Measurements from ENCODE around the gene SCAF8.

The SCAF8 gene

DNA sequence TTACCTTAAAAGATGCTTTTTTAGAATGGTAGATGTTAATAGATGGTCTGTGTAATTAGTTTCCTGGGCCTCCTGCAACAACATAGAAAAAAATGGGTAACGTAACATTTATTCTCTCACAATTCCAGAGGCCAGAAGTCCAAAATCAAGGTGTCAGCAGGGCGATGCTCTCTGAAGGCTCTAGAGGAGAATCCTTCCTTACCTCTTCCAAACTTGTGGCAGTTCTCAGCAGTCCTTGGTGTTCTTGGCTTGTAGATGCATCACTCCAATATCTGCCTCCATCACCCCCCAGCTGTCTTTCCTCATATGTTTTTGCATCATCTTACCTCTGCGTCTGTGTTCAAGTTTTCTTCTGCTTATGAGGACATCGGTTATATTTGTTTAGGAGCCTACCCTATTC lies 107.9 kb downstream of the SCAF8 start:
- H3K27me3 ChIP-seq (ENCODE audit: insufficient read depth, low read length) = no peaks in the 10 kb centered on the region
- H3K4me1 ChIP-seq (ENCODE audit: insufficient read depth, low read length) = peaks cover 6% of the 10 kb centered on the region
- no peak overlapping the region for H2AFZ ChIP-seq (ENCODE audit: low read depth, low read length)
- H3K4me3 ChIP-seq (ENCODE audit: low read length) = no peak overlapping the region
- no peaks in the 10 kb centered on the region for H3K9me3 ChIP-seq (ENCODE audit: low read length)
- peaks cover 7% of the 10 kb centered on the region for H3K36me3 ChIP-seq (ENCODE audit: insufficient read depth, low read length)

GRCh38 chr6:154842833-154843232 lies 109.6 kb downstream of the SCAF8 start:
- Histone ChIP-seq H3K4me1 (ENCODE audit: insufficient read depth, low read length) (peaks cover 6% of the 10 kb centered on the region), H2AFZ (ENCODE audit: low read depth, low read length) (no peak overlapping the region), H3K9me3 (ENCODE audit: low read length) (no peaks in the 10 kb centered on the region), H3K36me3 (ENCODE audit: insufficient read depth, low read length) (peaks cover 7% of the 10 kb centered on the region), H3K4me3 (ENCODE audit: low read length) (no peak overlapping the region), H3K27me3 (ENCODE audit: insufficient read depth, low read length) (no peaks in the 10 kb centered on the region)

DNA sequence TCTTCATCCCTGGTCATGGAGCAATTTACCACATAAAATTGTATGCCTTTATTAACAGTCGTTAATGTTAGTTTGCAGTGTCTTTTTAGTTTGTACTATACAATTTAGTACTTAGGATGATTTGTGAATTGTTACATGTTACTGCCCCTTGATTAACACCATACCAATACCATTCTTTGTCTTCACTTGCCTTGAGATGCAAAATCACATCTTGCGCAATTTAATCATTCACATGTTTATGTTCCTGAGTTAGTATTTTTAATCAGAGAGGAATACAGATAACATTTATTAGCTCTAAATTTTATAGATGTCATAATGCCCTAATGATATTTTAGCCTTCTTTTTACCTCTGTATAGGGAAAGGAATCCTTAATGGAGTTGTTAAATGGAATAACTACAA lies 114.1 kb downstream of the SCAF8 start:
- no peak overlapping the region for H2AFZ ChIP-seq (ENCODE audit: low read depth, low read length)
- no peaks in the 10 kb centered on the region for H3K27me3 ChIP-seq (ENCODE audit: insufficient read depth, low read length)
- no peaks in the 10 kb centered on the region for H3K9me3 ChIP-seq (ENCODE audit: low read length)
- H3K4me3 ChIP-seq (ENCODE audit: low read length) = no peak overlapping the region
- H3K36me3 ChIP-seq (ENCODE audit: insufficient read depth, low read length) = no peaks in the 10 kb centered on the region
- H3K4me1 ChIP-seq (ENCODE audit: insufficient read depth, low read length) = no peaks in the 10 kb centered on the region

- no peaks in the 10 kb centered on the region for H3K9me3 ChIP-seq (ENCODE audit: low read length)
- no peak overlapping the region for H2AFZ ChIP-seq (ENCODE audit: low read depth, low read length)
These were observed 115.4 kb downstream of the SCAF8 start for GRCh38 chr6:154848580-154848979.

DNA sequence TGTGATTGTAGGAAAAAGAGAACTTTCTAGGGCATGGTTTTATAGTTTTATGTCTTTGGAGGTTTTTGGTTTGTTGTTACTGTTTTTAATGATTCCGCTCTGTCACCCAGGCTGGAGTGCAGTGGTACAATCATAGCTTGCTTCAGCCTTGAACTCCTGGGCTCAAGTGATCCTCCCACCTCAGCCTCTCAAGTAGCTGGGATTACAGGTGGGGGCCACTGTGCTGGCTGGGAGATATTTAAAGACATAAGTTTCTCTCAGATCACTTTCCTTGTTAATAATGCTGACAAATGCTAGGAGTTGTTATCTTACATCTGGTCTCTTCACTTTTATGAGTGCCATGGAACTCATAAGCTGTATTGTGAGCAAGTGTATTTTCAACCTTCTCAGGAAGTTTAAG lies 116.3 kb downstream of the SCAF8 start:
- H2AFZ ChIP-seq (ENCODE audit: low read depth, low read length) = no peak overlapping the region
- H3K9me3 ChIP-seq (ENCODE audit: low read length) = no peaks in the 10 kb centered on the region
- no peaks in the 10 kb centered on the region for H3K4me1 ChIP-seq (ENCODE audit: insufficient read depth, low read length)
- H3K4me3 ChIP-seq (ENCODE audit: low read length) = no peak overlapping the region
- H3K27me3 ChIP-seq (ENCODE audit: insufficient read depth, low read length) = no peaks in the 10 kb centered on the region
- peaks cover 2% of the 10 kb centered on the region for H3K36me3 ChIP-seq (ENCODE audit: insufficient read depth, low read length)

More at GRCh38 chr6:154848580-154848979, 115.4 kb downstream of the SCAF8 start:
- H3K36me3 ChIP-seq (ENCODE audit: insufficient read depth, low read length) = peaks cover 2% of the 10 kb centered on the region
- no peak overlapping the region for H3K4me3 ChIP-seq (ENCODE audit: low read length)
- no peaks in the 10 kb centered on the region for H3K27me3 ChIP-seq (ENCODE audit: insufficient read depth, low read length)
- no peaks in the 10 kb centered on the region for H3K4me1 ChIP-seq (ENCODE audit: insufficient read depth, low read length)

- Histone ChIP-seq H3K4me3 (ENCODE audit: low read length) (no peak overlapping the region), H3K27me3 (ENCODE audit: insufficient read depth, low read length) (no peaks in the 10 kb centered on the region), H3K9me3 (ENCODE audit: low read length) (peaks cover 3% of the 10 kb centered on the region), H3K36me3 (ENCODE audit: insufficient read depth, low read length) (peaks cover 5% of the 10 kb centered on the region), H3K4me1 (ENCODE audit: insufficient read depth, low read length) (no peaks in the 10 kb centered on the region), H2AFZ (ENCODE audit: low read depth, low read length) (no peak overlapping the region)
These were observed 119.5 kb downstream of the SCAF8 start for GRCh38 chr6:154852687-154853086.

GRCh38 chr6:154857529-154857928 lies 124.3 kb downstream of the SCAF8 start:
- peaks cover 3% of the 10 kb centered on the region for H3K9me3 ChIP-seq (ENCODE audit: low read length)
- no peak overlapping the region for H2AFZ ChIP-seq (ENCODE audit: low read depth, low read length)
- no peak overlapping the region for H3K4me3 ChIP-seq (ENCODE audit: low read length)
- H3K27me3 ChIP-seq (ENCODE audit: insufficient read depth, low read length) = no peaks in the 10 kb centered on the region
- H3K4me1 ChIP-seq (ENCODE audit: insufficient read depth, low read length) = peaks cover 2% of the 10 kb centered on the region
- peaks cover 5% of the 10 kb centered on the region for H3K36me3 ChIP-seq (ENCODE audit: insufficient read depth, low read length)

DNA sequence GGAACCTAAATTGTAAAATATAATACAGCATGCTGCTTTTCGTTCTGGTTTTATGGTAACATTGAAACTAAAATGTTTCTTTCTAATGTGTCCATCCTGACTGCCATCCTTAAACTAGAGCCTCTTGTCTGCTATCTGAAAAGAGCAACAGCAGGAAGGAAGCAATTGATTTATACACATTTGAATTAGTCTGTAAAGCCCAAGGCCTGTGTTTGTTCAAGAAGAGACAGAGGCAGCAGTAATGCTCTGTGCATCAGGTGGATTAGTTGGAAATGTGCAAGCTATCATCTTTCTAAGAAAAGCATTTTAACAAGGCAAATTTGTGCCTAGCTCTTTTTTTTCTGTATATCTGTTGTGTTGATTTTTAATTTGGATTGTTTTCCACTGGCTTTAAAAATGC lies 128.6 kb downstream of the SCAF8 start:
- Histone ChIP-seq H3K27me3 (ENCODE audit: insufficient read depth, low read length) (no peaks in the 10 kb centered on the region), H3K4me3 (ENCODE audit: low read length) (no peak overlapping the region), H3K36me3 (ENCODE audit: insufficient read depth, low read length) (no peaks in the 10 kb centered on the region), H3K9me3 (ENCODE audit: low read length) (peaks cover 3% of the 10 kb centered on the region), H3K4me1 (ENCODE audit: insufficient read depth, low read length) (peaks cover 12% of the 10 kb centered on the region), H2AFZ (ENCODE audit: low read depth, low read length) (no peak overlapping the region)

DNA sequence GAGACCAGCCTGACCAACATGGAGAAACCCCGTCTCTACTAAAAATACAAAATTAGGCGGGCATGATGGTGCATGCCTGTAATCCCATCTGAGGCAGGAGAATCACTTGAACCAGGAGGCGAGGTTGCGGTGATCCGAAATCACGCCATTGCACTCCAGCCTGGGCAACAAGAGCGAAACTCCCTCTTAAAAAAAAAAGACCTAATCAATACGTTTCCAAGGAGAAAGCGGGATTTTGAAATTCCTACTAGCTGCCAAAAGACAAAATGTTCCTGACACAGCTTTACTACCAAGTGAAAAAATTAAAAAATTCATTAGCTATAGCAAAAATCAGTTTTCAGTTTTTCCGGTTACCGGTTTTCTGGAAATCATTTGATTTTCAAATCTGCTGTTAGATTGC lies 129.3 kb downstream of the SCAF8 start:
- Histone ChIP-seq H3K27me3 (ENCODE audit: insufficient read depth, low read length) (no peaks in the 10 kb centered on the region), H3K4me3 (ENCODE audit: low read length) (no peak overlapping the region), H2AFZ (ENCODE audit: low read depth, low read length) (no peak overlapping the region), H3K9me3 (ENCODE audit: low read length) (peaks cover 1% of the 10 kb centered on the region), H3K4me1 (ENCODE audit: insufficient read depth, low read length) (peaks cover 12% of the 10 kb centered on the region), H3K36me3 (ENCODE audit: insufficient read depth, low read length) (no peaks in the 10 kb centered on the region)

GRCh38 chr6:154864066-154864430 lies 130.8 kb downstream of the SCAF8 start:
- Histone ChIP-seq H2AFZ (ENCODE audit: low read depth, low read length) (no peak overlapping the region), H3K36me3 (ENCODE audit: insufficient read depth, low read length) (no peaks in the 10 kb centered on the region), H3K4me1 (ENCODE audit: insufficient read depth, low read length) (peaks cover 14% of the 10 kb centered on the region), H3K4me3 (ENCODE audit: low read length) (no peak overlapping the region), H3K9me3 (ENCODE audit: low read length) (no peaks in the 10 kb centered on the region), H3K27me3 (ENCODE audit: insufficient read depth, low read length) (no peaks in the 10 kb centered on the region)

- H3K9me3 ChIP-seq (ENCODE audit: low read length) = no peaks in the 10 kb centered on the region
- peaks cover 14% of the 10 kb centered on the region for H3K4me1 ChIP-seq (ENCODE audit: insufficient read depth, low read length)
- no peak overlapping the region for H3K4me3 ChIP-seq (ENCODE audit: low read length)
- no peaks in the 10 kb centered on the region for H3K27me3 ChIP-seq (ENCODE audit: insufficient read depth, low read length)
- no peak overlapping the region for H2AFZ ChIP-seq (ENCODE audit: low read depth, low read length)
- no peaks in the 10 kb centered on the region for H3K36me3 ChIP-seq (ENCODE audit: insufficient read depth, low read length)
These were observed 132.1 kb downstream of the SCAF8 start for GRCh38 chr6:154865291-154865690.

DNA sequence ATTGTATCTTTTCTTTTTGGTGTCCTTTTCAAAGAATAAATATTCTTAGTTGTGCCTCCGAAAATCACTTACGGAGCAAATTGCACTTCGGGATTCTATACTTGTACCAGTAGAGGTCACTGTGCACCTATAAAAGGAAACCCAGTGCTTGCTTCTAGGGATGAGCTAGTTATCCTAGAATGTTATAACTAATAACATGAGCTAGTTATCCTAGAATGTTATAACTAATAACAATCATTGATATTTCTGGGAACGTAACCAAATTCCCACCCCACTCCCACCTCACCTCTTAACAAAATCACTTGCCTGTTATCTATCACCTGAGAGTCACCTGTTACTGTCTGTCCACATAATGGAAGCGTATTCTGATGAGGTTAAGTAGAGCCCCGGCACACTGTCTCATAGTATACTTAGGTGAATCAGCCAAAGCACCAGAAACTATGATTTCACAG lies 135.0 kb downstream of the SCAF8 start:
- Histone ChIP-seq H3K36me3 (ENCODE audit: insufficient read depth, low read length) (no peaks in the 10 kb centered on the region), H3K9me3 (ENCODE audit: low read length) (no peaks in the 10 kb centered on the region), H3K4me1 (ENCODE audit: insufficient read depth, low read length) (peaks cover 18% of the 10 kb centered on the region), H2AFZ (ENCODE audit: low read depth, low read length) (no peak overlapping the region), H3K4me3 (ENCODE audit: low read length) (no peak overlapping the region), H3K27me3 (ENCODE audit: insufficient read depth, low read length) (no peaks in the 10 kb centered on the region)

- Histone ChIP-seq H3K4me3 (ENCODE audit: low read length) (no peak overlapping the region), H3K36me3 (ENCODE audit: insufficient read depth, low read length) (no peaks in the 10 kb centered on the region), H2AFZ (ENCODE audit: low read depth, low read length) (no peak overlapping the region), H3K9me3 (ENCODE audit: low read length) (no peaks in the 10 kb centered on the region), H3K4me1 (ENCODE audit: insufficient read depth, low read length) (peaks cover 43% of the 10 kb centered on the region), H3K27me3 (ENCODE audit: insufficient read depth, low read length) (no peaks in the 10 kb centered on the region)
These were observed 139.4 kb downstream of the SCAF8 start for GRCh38 chr6:154872542-154873114.

DNA sequence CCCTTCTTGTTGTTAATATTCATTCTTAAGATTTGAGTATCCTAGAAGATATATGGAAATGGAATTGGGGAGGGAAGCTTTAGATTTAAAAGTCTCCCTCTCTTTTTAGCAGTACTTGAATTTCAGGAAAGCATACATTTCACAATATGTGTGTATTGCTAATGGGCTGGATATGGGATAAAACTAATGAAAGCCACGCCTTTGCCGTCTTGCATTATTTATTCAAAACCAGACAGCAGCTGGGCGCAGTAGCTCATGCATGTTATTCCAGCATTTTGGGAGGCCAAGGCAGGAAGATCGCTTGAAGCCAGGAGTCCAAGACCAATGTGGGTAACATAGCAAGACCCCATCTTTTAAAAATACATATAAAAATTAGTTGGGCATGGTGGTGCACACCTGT lies 140.3 kb downstream of the SCAF8 start:
- H3K4me3 ChIP-seq (ENCODE audit: low read length) = no peak overlapping the region
- H3K36me3 ChIP-seq (ENCODE audit: insufficient read depth, low read length) = no peaks in the 10 kb centered on the region
- no peaks in the 10 kb centered on the region for H3K27me3 ChIP-seq (ENCODE audit: insufficient read depth, low read length)
- H3K4me1 ChIP-seq (ENCODE audit: insufficient read depth, low read length) = peaks cover 44% of the 10 kb centered on the region
- no peak overlapping the region for H2AFZ ChIP-seq (ENCODE audit: low read depth, low read length)
- no peaks in the 10 kb centered on the region for H3K9me3 ChIP-seq (ENCODE audit: low read length)

All from neuron (in vitro differentiated cells).